BE2C (cell line): ENCODE results near the gene EDEM3.

Source experiments
- DNase-seq: peaks from one replicate; pipeline ENCODE4 v3.0.0-alpha.2; 2020
- H3K27me3 ChIP-seq: fragments of 250-450 bp; sonication (Bioruptor Pico); 2 replicates; pipeline ENCODE4 v1.5.1; 2020; ENCODE audit warnings: mild to moderate bottlenecking
- H3K36me3 ChIP-seq: fragments of 250-450 bp; sonication (Bioruptor Pico); 2 replicates; pipeline ENCODE4 v1.5.1; 2020; ENCODE audit warnings: mild to moderate bottlenecking
- H3K4me1 ChIP-seq: fragments of 250-450 bp; sonication (Bioruptor Pico); 2 replicates; pipeline ENCODE4 v1.5.1; 2020
- H3K4me3 ChIP-seq: 2 replicates; pipeline ENCODE4 v1.5.1; 2011; ENCODE audit warnings: low read depth, low read length
- H3K9me3 ChIP-seq: fragments of 250-450 bp; sonication (Bioruptor Pico); 2 replicates; pipeline ENCODE4 v1.5.1; 2020
- CTCF ChIP-seq: IDR thresholded peaks from 2 replicates; pipeline ENCODE4 v1.5.1; 2012; ENCODE audit warnings: mild to moderate bottlenecking, low read depth, low read length

EDEM3 gene

DNA sequence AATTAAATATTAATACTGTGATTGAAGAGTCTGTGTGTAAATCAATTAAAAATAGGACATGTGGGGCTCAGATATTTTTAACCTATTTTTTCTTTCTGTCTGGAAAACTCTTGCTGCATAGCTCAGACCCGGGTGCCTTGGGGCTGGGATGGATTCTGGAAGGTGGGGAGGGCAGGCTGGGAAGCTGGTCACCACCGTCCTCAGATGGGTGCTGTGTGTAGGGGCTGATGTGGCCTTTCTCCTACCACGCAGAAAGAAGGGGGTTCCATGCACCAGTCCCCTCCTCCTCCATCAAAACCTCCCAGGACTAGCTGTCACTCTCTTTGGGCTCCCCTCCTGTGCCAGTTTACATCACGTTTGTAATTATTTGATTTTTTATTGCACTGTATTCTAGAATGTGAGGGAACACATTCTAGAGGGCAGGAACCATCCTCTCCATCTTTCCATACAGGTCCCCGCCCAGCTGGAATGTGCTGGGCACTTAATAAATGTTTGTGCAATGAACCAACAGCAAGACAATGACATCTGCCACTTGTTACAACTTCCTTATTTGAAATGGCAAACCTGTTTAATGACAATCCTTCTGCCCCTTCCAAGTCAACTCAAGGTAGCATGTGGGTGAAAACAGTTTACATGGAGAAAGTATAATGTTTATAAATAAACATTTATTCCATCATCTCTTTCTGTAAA, 104.3 kb downstream of the EDEM3 start:
- Histone ChIP-seq H3K4me3 (no peak overlapping the region), H3K36me3 (no peaks in the 10 kb centered on the region), H3K27me3 (no peaks in the 10 kb centered on the region), H3K4me1 (peaks cover 6% of the 10 kb centered on the region), H3K9me3 (no peaks in the 10 kb centered on the region; the same call in 1 of the 2 replicates)
- TF ChIP-seq CTCF, result no peak
- no peak for DNase-seq

DNA sequence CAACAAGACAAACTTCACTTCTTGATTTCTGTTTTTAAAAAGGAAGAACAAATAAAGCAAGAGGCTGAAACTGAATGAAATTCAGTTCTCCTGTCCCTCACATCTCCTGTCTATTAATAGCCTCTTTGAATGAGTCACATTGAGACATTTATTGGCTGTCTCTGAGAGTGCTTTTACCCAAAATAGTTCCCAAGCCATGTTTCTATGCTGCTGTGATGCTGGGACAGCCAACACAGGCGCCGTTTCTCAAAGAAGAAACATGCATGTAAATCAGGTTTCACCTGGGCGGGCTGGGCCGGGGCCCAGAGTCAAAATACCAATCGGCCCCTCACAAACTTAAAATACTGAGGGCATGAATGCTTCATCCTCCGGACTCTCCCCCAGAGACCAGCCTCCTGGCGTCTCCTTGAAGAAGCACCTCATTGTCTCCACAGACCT, 105.2 kb downstream of the EDEM3 start:
- no peak for TF ChIP-seq CTCF
- Histone ChIP-seq H3K4me1 (peaks cover 6% of the 10 kb centered on the region), H3K36me3 (no peaks in the 10 kb centered on the region), H3K9me3 (no peaks in the 10 kb centered on the region; the same call in 1 of the 2 replicates), H3K4me3 (no peak overlapping the region), H3K27me3 (no peaks in the 10 kb centered on the region)
- no peak for DNase-seq

GRCh38 chr1:184648856-184649201, 105.8 kb downstream of the EDEM3 start:
- H3K9me3 ChIP-seq, result no peaks in the 10 kb centered on the region; the same call in 1 of the 2 replicates
- DNase-seq, result no peak
- peaks cover 6% of the 10 kb centered on the region for H3K4me1 ChIP-seq
- no peak overlapping the region for H3K4me3 ChIP-seq
- TF ChIP-seq CTCF, result no peak
- H3K27me3 ChIP-seq, result no peaks in the 10 kb centered on the region
- H3K36me3 ChIP-seq, result no peaks in the 10 kb centered on the region

DNA sequence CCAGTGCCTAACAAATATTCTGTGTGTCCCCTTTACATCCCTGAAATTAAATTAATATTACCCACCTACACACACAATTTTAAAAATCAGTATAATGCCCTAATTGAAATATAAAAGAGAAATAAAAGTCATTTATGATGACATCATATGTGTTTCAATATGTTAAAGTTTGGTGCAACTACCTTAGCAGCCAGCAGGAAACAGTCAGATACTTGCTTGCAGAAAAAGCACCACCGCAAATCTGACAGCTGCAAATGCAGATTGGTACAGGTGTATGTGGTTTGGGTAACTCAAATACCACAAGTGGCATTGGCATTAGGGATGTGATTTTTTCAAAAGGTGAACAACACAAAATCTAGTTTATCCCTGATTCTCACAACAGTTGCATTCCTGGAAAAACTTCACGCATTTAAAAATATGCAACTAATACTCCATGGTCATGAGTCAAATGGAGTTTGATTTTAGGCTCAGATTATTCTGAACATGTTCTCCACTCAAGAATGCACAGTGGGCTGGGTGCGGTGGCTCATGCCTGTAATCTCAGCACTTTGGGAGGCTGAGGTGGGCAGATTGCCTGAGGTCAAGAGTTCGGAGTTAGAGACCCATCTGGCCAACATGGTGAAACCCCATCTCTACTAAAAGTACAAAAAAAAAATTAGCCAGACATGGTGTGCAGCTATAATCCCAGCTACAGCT, 106.3 kb downstream of the EDEM3 start:
- no peak for TF ChIP-seq CTCF

DNA sequence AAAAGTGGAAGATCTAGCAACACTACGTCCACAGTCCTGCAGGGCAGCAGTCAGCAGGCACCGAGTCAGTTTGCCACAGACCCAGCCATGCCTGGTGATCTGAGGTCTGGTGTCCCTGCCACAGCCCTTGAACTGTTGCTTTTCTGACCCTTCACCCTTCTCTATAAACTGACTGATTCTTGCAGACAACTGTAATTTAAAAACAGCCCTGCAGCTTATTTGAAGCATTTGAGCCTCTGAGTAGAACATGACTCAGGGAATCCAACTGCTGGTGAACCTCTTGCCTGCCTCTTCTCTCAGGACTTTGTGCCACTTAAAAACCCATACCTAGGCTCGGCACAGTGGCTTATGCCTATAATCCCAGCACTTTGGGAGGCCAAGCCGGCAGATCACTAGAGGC, 107.2 kb downstream of the EDEM3 start:
- peaks cover 8% of the 10 kb centered on the region for H3K4me1 ChIP-seq
- TF ChIP-seq CTCF, result no peak
- no peaks in the 10 kb centered on the region for H3K27me3 ChIP-seq
- no peaks in the 10 kb centered on the region for H3K36me3 ChIP-seq
- no peak overlapping the region for H3K4me3 ChIP-seq
- no peak for DNase-seq
- no peaks in the 10 kb centered on the region; the same call in 1 of the 2 replicates for H3K9me3 ChIP-seq

More for the DNA sequence above, 106.3 kb downstream of the EDEM3 start:
- no peak overlapping the region for H3K4me3 ChIP-seq
- DNase-seq, result no peak
- no peaks in the 10 kb centered on the region for H3K27me3 ChIP-seq
- no peaks in the 10 kb centered on the region for H3K36me3 ChIP-seq
- H3K9me3 ChIP-seq, result no peaks in the 10 kb centered on the region; the same call in 1 of the 2 replicates
- peaks cover 8% of the 10 kb centered on the region for H3K4me1 ChIP-seq

DNA sequence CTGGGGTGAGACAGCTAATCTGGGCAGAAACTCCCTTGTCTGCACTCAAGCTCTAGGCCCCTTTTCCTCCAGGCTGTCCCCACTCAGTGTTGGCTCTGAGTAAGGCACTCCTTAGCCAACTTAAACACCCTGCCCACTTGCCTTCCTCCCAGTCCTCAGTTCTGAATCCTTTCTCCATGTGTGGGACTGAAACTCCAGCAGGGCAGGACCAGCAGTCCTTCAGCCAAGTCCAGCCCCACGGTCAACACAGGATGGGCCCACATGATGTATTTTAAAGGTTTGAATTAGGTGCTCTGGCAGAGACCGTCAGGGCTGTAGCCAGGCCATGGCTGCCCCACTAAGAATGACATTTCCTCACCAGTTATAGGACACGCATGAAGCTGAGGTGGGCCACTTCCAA, 107.8 kb downstream of the EDEM3 start:
- Histone ChIP-seq H3K9me3 (no peaks in the 10 kb centered on the region), H3K36me3 (no peaks in the 10 kb centered on the region), H3K27me3 (no peaks in the 10 kb centered on the region), H3K4me1 (peaks cover 8% of the 10 kb centered on the region), H3K4me3 (no peak overlapping the region)
- no peak for DNase-seq
- TF ChIP-seq CTCF, result no peak
